Fibroblast of lung (primary cell): ENCODE measurements around the gene EML2.

Source experiments
- EZH2 ChIP-seq: IDR thresholded peaks from 2 replicates; pipeline ENCODE4 v1.5.1; 2012; ENCODE audit warnings: low read length, control low read depth, mild to moderate bottlenecking; ENCODE audit errors: missing control alignments
- TF ChIP-seq, protein P1 (sequence below), 2 donors: IDR thresholded peaks in 1 of 2; conservative IDR thresholded peaks in 1 of 2; 1 replicate in 1 of 2; 2 replicates in 1 of 2; pipeline ENCODE4 v1.5.1; 2011 to 2012; ENCODE audit warnings: low read length in 2 of 2, control low read depth in 1 of 2, inconsistent platforms in 1 of 2, low read depth in 1 of 2, mild to moderate bottlenecking in 1 of 2

DNA sequence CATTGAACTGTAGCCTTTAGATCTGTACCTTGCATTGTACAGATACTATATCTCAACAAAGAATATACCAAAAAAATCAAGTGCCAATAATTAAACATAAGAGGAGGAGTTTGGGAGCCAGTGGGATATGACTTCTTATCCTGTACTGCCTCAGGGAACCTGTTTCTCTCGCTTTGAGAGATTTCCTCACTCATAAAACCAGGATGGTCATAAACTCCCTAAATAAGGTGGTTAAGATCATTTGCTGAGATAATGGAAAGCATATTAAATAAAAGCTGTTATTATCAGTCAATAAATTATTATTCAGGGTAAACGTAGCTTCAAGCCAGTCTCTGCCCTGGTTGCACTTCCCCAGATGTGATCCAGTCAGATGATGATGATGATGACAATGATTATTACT, 71.6 kb downstream of the EML2 start:
- TF ChIP-seq EZH2: no peak
- TF ChIP-seq, protein P1, sequence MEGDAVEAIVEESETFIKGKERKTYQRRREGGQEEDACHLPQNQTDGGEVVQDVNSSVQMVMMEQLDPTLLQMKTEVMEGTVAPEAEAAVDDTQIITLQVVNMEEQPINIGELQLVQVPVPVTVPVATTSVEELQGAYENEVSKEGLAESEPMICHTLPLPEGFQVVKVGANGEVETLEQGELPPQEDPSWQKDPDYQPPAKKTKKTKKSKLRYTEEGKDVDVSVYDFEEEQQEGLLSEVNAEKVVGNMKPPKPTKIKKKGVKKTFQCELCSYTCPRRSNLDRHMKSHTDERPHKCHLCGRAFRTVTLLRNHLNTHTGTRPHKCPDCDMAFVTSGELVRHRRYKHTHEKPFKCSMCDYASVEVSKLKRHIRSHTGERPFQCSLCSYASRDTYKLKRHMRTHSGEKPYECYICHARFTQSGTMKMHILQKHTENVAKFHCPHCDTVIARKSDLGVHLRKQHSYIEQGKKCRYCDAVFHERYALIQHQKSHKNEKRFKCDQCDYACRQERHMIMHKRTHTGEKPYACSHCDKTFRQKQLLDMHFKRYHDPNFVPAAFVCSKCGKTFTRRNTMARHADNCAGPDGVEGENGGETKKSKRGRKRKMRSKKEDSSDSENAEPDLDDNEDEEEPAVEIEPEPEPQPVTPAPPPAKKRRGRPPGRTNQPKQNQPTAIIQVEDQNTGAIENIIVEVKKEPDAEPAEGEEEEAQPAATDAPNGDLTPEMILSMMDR (conservative IDR thresholded peaks at IDR 0.05 in 1 of 2, IDR thresholded peaks at IDR 0.05 in 1 of 2; ENCODE audit: low read depth in 1 of 2, low read length in 2 of 2): no peak
